GM23248 (cell line): ENCODE data around the gene MIA2. TPM values are rescaled to one million over a fixed set of nuclear protein-coding genes. Genes with fewer than 3 reads are reported as not detected.

Source experiments
- DNase-seq: peaks from one replicate; pipeline ENCODE4 v3.0.0-alpha.2; 2015
- H2AFZ ChIP-seq: fragments of 200-600 bp; sonication (generic); 2 replicates; pipeline ENCODE4 v1.6.1; 2016; ENCODE audit warnings: antibody characterized with exemption
- H3F3A ChIP-seq: fragments of 200-600 bp; sonication (generic); 2 replicates; pipeline ENCODE4 v1.6.1; 2016; ENCODE audit warnings: mild to moderate bottlenecking, antibody characterized with exemption, mixed run types; ENCODE audit not compliant: insufficient read depth
- H3K27ac ChIP-seq: fragments of 200-600 bp; sonication (generic); 2 replicates; pipeline ENCODE4 v1.5.1; 2016; ENCODE audit warnings: mild to moderate bottlenecking
- H3K27me3 ChIP-seq: fragments of 200-600 bp; sonication (generic); replicated peaks from 2 replicates; pipeline ENCODE4 v1.6.1; 2016; ENCODE audit warnings: mild to moderate bottlenecking; ENCODE audit not compliant: insufficient read depth
- H3K36me3 ChIP-seq: fragments of 200-600 bp; sonication (generic); 2 replicates; pipeline ENCODE4 v1.6.1; 2016; ENCODE audit warnings: low read depth, mild to moderate bottlenecking
- H3K4me1 ChIP-seq: fragments of 200-600 bp; sonication (generic); 2 replicates; pipeline ENCODE4 v1.6.1; 2016; ENCODE audit warnings: mild to moderate bottlenecking; ENCODE audit not compliant: insufficient read depth
- H3K4me2 ChIP-seq: fragments of 200-600 bp; sonication (generic); one replicate; pipeline ENCODE4 v1.6.1; 2016; ENCODE audit warnings: mild to moderate bottlenecking; ENCODE audit not compliant: unreplicated experiment
- H3K4me3 ChIP-seq: fragments of 200-600 bp; sonication (generic); 2 replicates; pipeline ENCODE4 v1.5.1; 2016; ENCODE audit warnings: mild to moderate bottlenecking
- H3K79me2 ChIP-seq: fragments of 200-600 bp; sonication (generic); 2 replicates; pipeline ENCODE4 v1.6.1; 2016; ENCODE audit warnings: mild to moderate bottlenecking; ENCODE audit not compliant: insufficient read depth
- H3K9ac ChIP-seq: fragments of 200-600 bp; sonication (generic); 2 replicates; pipeline ENCODE4 v1.6.1; 2016; ENCODE audit warnings: mild to moderate bottlenecking
- H3K9me2 ChIP-seq: fragments of 200-600 bp; sonication (generic); 2 replicates; pipeline ENCODE4 v1.6.1; 2016; ENCODE audit warnings: mixed run types, mild to moderate bottlenecking, moderate library complexity; ENCODE audit not compliant: insufficient read depth
- H3K9me3 ChIP-seq: fragments of 200-600 bp; sonication (generic); one replicate; pipeline ENCODE4 v1.6.1; 2017; ENCODE audit warnings: low read depth
- H4K20me1 ChIP-seq: fragments of 200-600 bp; sonication (generic); 2 replicates; pipeline ENCODE4 v1.6.0; 2016; ENCODE audit not compliant: insufficient read depth
- EZH2 ChIP-seq: fragments of 200-600 bp; sonication (generic); IDR thresholded peaks from 2 replicates; pipeline ENCODE4 v1.6.1; 2018; ENCODE audit warnings: antibody characterized with exemption, mild to moderate bottlenecking; ENCODE audit not compliant: insufficient read depth, poor library complexity, severe bottlenecking
- EZH2phosphoT487 ChIP-seq: fragments of 200-600 bp; sonication (generic); IDR thresholded peaks from 2 replicates; pipeline ENCODE4 v1.6.1; 2018; ENCODE audit warnings: antibody characterized with exemption, moderate library complexity, mild to moderate bottlenecking, low read depth; ENCODE audit not compliant: insufficient read depth
- WGBS, 2 experiments: methylation state at CpG; one replicate each; pipeline ENCODE4 v1.1.6; 2015 to 2017; ENCODE audit warnings: low lambda C conversion rate in 2 of 2, low coverage in 1 of 2; ENCODE audit errors: missing lambda C conversion rate in 2 of 2; 5-methylcytosine and 5-hydroxymethylcytosine counted together
- in situ Hi-C: fragments of 300-500 bp; cut with MboI; formaldehyde crosslinking; loops from 2 replicates; pipeline ENCODE4 v1.15.0; 2020
- polyA plus RNA-seq: library from polyadenylated mRNA; unstranded; fragments of >200 nt; fragmentation: Nextera tagmentation; extraction: Ambion mirVana; gene quantifications from 2 replicates; pipeline ENCODE4 v1.2.1, GENCODE V29; 2016
- total RNA-seq: library from RNA; depleted of rRNA; stranded (reverse); fragments of >200 nt; shearing (Covaris generic); gene quantifications from 2 replicates; pipeline ENCODE4 v1.2.3, GENCODE V29; 2014

The MIA2 gene
- total and polyA plus RNA-seq, 2 experiments from 2014 or later = 16.2 to 21.4 TPM

DNA sequence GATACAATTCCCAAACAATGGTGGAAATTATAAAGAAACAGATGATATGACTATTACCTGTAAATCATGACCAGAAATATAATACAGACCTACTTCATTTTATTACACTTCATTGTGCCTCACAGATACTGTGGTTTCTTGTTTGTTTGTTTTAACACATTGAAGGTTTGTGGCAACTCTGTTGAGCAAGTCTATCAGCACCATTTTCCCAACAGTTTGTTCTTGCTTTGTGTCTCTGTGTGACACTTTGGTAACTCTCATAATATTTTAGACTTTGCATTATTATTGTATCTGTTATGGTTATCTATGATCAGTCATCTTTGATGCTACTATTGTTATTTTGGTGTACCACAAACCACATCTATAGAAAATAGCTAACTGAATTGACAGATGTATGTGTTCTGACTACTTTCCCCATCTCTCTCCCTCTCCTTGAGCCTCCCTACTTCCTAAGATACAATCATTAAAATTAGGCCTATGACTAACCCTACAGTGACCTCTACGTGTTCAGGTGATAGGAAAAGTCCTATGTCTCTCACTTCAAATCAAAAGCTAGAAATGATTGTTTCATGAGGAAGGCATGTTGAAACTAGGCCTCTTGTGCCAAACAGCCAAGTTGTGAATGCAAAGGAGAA is 149.4 kb downstream of the MIA2 start:
- Histone ChIP-seq H2AFZ (no peak overlapping the region), H3K4me1 (no peaks in the 10 kb centered on the region), H3K79me2 (no peaks in the 10 kb centered on the region), H3K27me3 (no peaks in the 10 kb centered on the region), H3K36me3 (no peaks in the 10 kb centered on the region), H3K4me2 (no peak overlapping the region), H4K20me1 (no peaks in the 10 kb centered on the region), H3K9me2 (no peaks in the 10 kb centered on the region), H3K4me3 (no peak overlapping the region), H3K9me3 (no peaks in the 10 kb centered on the region), H3F3A (no peaks in the 10 kb centered on the region), H3K27ac (no peak overlapping the region), H3K9ac (no peak overlapping the region)
- WGBS, 2 experiments = 85 to 92% methylated on average over 1 of the region's 1 CpG
- DNase-seq = no peak
- TF ChIP-seq EZH2 = no peak
- TF ChIP-seq EZH2phosphoT487 = no peak
- in situ Hi-C loops = no loop called here

DNA sequence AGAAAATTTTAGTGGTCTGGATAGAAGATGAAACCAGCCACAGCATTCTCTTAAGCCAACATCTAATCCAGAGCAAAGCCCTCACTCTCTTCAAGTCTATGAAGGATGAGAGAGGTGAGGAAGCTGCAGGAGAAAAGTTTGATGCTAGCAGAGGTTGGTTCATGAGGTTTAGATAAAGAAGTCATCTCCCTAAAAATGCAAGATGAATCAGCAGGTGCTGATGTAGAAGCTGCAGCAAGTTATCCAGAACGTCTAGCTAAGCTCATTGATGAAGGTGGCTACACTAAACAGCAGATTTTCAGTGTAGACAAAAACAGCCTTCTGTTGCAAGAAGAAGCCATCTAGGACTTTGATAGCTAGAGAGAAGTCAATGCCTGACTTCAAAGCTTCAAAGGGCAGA is 150.0 kb downstream of the MIA2 start:
- H3K4me2 ChIP-seq = no peak overlapping the region
- H3K9me3 ChIP-seq = no peaks in the 10 kb centered on the region
- no peaks in the 10 kb centered on the region for H3K79me2 ChIP-seq
- H3F3A ChIP-seq = no peaks in the 10 kb centered on the region
- H3K27ac ChIP-seq = no peak overlapping the region
- no peaks in the 10 kb centered on the region for H4K20me1 ChIP-seq
- no peaks in the 10 kb centered on the region for H3K36me3 ChIP-seq
- H3K4me1 ChIP-seq = no peaks in the 10 kb centered on the region
- H2AFZ ChIP-seq = no peak overlapping the region
- in situ Hi-C loops = no loop called here
- TF ChIP-seq EZH2phosphoT487 (no peak), EZH2 (no peak)
- 87 to 95% methylated on average over 1 of the region's 1 CpG for WGBS, 2 experiments
- DNase-seq = no peak
- H3K27me3 ChIP-seq = no peaks in the 10 kb centered on the region
- no peaks in the 10 kb centered on the region for H3K9me2 ChIP-seq
- H3K9ac ChIP-seq = no peak overlapping the region
- H3K4me3 ChIP-seq = no peak overlapping the region

DNA sequence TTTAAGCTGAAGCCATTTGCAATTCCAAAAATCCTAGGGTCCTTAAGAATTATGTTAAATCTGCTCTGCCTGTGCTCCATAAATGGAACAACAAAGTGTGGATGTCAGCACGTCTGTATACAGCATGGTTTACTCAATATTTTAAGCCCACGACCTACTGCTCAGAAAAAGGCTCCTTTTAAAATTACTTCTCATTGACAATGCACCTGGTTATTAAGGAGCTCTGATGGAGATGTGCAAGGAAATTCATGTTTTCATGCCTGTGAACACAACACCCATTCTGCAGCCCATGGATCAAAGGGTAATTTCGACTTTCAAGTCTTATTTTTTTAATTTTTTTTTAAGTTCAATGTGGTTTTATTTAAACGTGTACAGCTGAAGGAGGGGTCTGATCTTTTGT is 150.5 kb downstream of the MIA2 start:
- in situ Hi-C loops = no loop called here
- no peaks in the 10 kb centered on the region for H4K20me1 ChIP-seq

DNA sequence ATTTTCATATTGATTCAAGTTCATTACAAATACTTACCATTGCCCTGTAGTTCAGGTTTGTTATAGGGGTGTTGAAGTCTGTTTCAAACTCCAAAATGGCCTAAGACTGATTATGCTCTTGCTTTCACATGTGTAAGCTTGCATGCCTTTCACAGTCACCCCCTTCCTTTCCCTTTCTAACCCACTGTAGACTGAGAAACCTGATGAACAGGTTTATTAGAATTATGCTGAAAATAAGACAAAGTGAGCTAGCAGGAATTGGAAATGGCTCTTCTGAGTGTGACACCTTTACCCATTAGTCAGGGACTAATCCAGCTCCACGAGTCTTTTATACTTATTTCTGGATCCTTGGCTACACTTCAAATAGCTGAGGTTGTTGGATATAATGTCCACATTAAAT is 159.6 kb downstream of the MIA2 start:
- H3F3A ChIP-seq = peaks cover 23% of the 10 kb centered on the region; the same call in 1 of the 2 replicates
- H4K20me1 ChIP-seq = no peaks in the 10 kb centered on the region
- H3K9ac ChIP-seq = no peak overlapping the region
- no peak for DNase-seq
- no peak overlapping the region for H3K4me3 ChIP-seq
- H2AFZ ChIP-seq = no peak overlapping the region
- H3K4me2 ChIP-seq = no peak overlapping the region
- H3K27ac ChIP-seq = no peak overlapping the region
- peaks cover 4% of the 10 kb centered on the region for H3K4me1 ChIP-seq
- H3K36me3 ChIP-seq = peaks cover 7% of the 10 kb centered on the region; the same call in 1 of the 2 replicates
- no peaks in the 10 kb centered on the region for H3K9me2 ChIP-seq
- H3K9me3 ChIP-seq = no peaks in the 10 kb centered on the region
- TF ChIP-seq EZH2 (no peak), EZH2phosphoT487 (no peak)
- WGBS, 2 experiments = 41 to 49% methylated on average over 1 of the region's 1 CpG
- no peaks in the 10 kb centered on the region for H3K27me3 ChIP-seq
- in situ Hi-C loops = no loop called here
- no peaks in the 10 kb centered on the region for H3K79me2 ChIP-seq

More for the DNA sequence above, 150.5 kb downstream of the MIA2 start:
- no peaks in the 10 kb centered on the region for H3F3A ChIP-seq
- H3K9me2 ChIP-seq = no peaks in the 10 kb centered on the region
- no peak overlapping the region for H3K4me2 ChIP-seq
- WGBS, 2 experiments = 20 to 31% methylated on average over 4 of the region's 4 CpGs
- no peak overlapping the region for H3K4me3 ChIP-seq
- no peak overlapping the region for H3K9ac ChIP-seq
- no peak for DNase-seq
- H3K27ac ChIP-seq = no peak overlapping the region
- TF ChIP-seq EZH2 = no peak
- TF ChIP-seq EZH2phosphoT487 = no peak
- H3K4me1 ChIP-seq = no peaks in the 10 kb centered on the region
- no peak overlapping the region for H2AFZ ChIP-seq
- no peaks in the 10 kb centered on the region for H3K36me3 ChIP-seq
- no peaks in the 10 kb centered on the region for H3K9me3 ChIP-seq
- H3K27me3 ChIP-seq = no peaks in the 10 kb centered on the region
- no peaks in the 10 kb centered on the region for H3K79me2 ChIP-seq
